WTC11 (cell line): ENCODE measurements around the gene BPTF. TPM values are rescaled to one million over a fixed set of nuclear protein-coding genes. Genes with fewer than 3 reads are reported as not detected.
A peak's percentile ranks its signal among the peaks of the same experiment; 100 is the strongest.

Experiments used
- ATAC-seq: fragments of 200-7000 bp; cut with Tn5 transposase; 2 replicates; pipeline ENCODE4 v1.10.0; 2021; ENCODE audit warnings: mild to moderate bottlenecking, moderate library complexity
- CTCF ChIA-PET: fragments of 300-600 bp; sonication (Branson Sonifier 250); formaldehyde crosslinking; loops from one replicate; lab custom pipeline; 2021; ENCODE audit warnings: antibody characterized with exemption; lab: Charles Lee
- POLR2A ChIA-PET: fragments of 350-600 bp; sonication (Branson Sonifier 250); formaldehyde crosslinking; loops from one replicate; lab custom pipeline; 2021; ENCODE audit warnings: antibody characterized with exemption; lab: Charles Lee
- DNase-seq: peaks from one replicate; pipeline ENCODE4 v3.0.0; 2021; ENCODE audit warnings: low spot score
- H3K27ac Mint-ChIP-seq: 2 replicates; pipeline ENCODE4 v1.8.0; 2021; ENCODE audit warnings: mixed read lengths
- H3K27me3 Mint-ChIP-seq: 2 replicates; pipeline ENCODE4 v1.8.0; 2021; ENCODE audit warnings: low read depth, mild to moderate bottlenecking, moderate library complexity, mixed read lengths
- H3K36me3 Mint-ChIP-seq: 2 replicates; pipeline ENCODE4 v1.8.0; 2021; ENCODE audit warnings: mixed read lengths
- H3K4me1 Mint-ChIP-seq: 2 replicates; pipeline ENCODE4 v1.8.0; 2022; ENCODE audit warnings: mixed read lengths
- H3K4me3 Mint-ChIP-seq: 2 replicates; pipeline ENCODE4 v1.8.0; 2021; ENCODE audit warnings: mild to moderate bottlenecking, moderate library complexity, mixed read lengths
- H3K9me3 Mint-ChIP-seq: 2 replicates; pipeline ENCODE4 v1.8.0; 2021; ENCODE audit warnings: mixed read lengths
- ATF1 ChIP-seq: sonication (generic); formaldehyde crosslinking; IDR thresholded peaks from 2 replicates; pipeline ENCODE4 v1.8.1; 2023; ENCODE audit warnings: mild to moderate bottlenecking, moderate library complexity, missing genetic modification reagents
- ELF4 ChIP-seq: sonication (generic); formaldehyde crosslinking; IDR thresholded peaks from 2 replicates; pipeline ENCODE4 v1.8.1; 2022; ENCODE audit warnings: low read depth, mild to moderate bottlenecking, moderate library complexity, missing genetic modification reagents
- FOXJ3 ChIP-seq: sonication (generic); formaldehyde crosslinking; IDR thresholded peaks from 2 replicates; pipeline ENCODE4 v1.9.0; 2021; ENCODE audit warnings: missing genetic modification reagents, mild to moderate bottlenecking, borderline replicate concordance
- FOXP1 ChIP-seq: sonication (generic); formaldehyde crosslinking; IDR thresholded peaks from 2 replicates; pipeline ENCODE4 v1.8.0; 2022; ENCODE audit warnings: missing genetic modification reagents, mild to moderate bottlenecking, moderate library complexity, borderline replicate concordance
- PRRX2 ChIP-seq: fragments of 250-450 bp; sonication (Bioruptor Pico); IDR thresholded peaks from 2 replicates; pipeline ENCODE4 v1.8.0; 2021; ENCODE audit warnings: mild to moderate bottlenecking
- RELA ChIP-seq: sonication (generic); formaldehyde crosslinking; IDR thresholded peaks from 2 replicates; pipeline ENCODE4 v1.8.1; 2022; ENCODE audit warnings: missing genetic modification reagents, mild to moderate bottlenecking, borderline replicate concordance
- RORB ChIP-seq: fragments of 250-450 bp; sonication (Bioruptor Pico); IDR thresholded peaks from 2 replicates; pipeline ENCODE4 v1.9.0; 2021; ENCODE audit warnings: mild to moderate bottlenecking
- SMAD3 ChIP-seq: sonication (generic); formaldehyde crosslinking; IDR thresholded peaks from 2 replicates; pipeline ENCODE4 v1.8.0; 2022; ENCODE audit warnings: missing genetic modification reagents, mild to moderate bottlenecking, borderline replicate concordance
- SMAD4 ChIP-seq: sonication (generic); formaldehyde crosslinking; IDR thresholded peaks from 2 replicates; pipeline ENCODE4 v1.8.0; 2022; ENCODE audit warnings: mild to moderate bottlenecking, missing genetic modification reagents
- TCF7 ChIP-seq: sonication (generic); formaldehyde crosslinking; IDR thresholded peaks from 2 replicates; pipeline ENCODE4 v1.8.0; 2022; ENCODE audit warnings: mild to moderate bottlenecking, low read depth, missing genetic modification reagents, moderate library complexity
- ZNF121 ChIP-seq: sonication (generic); formaldehyde crosslinking; IDR thresholded peaks from 2 replicates; pipeline ENCODE4 v1.8.0; 2023; ENCODE audit warnings: missing genetic modification reagents
- ZNF138 ChIP-seq: sonication (generic); formaldehyde crosslinking; conservative IDR thresholded peaks from 2 replicates; pipeline ENCODE4 v1.8.1; 2022; ENCODE audit warnings: mild to moderate bottlenecking, moderate library complexity, missing genetic modification reagents
- ZNF263 ChIP-seq: sonication (generic); formaldehyde crosslinking; IDR thresholded peaks from 2 replicates; pipeline ENCODE4 v1.8.1; 2022; ENCODE audit warnings: low read depth, mild to moderate bottlenecking, moderate library complexity, missing genetic modification reagents
- ZNF396 ChIP-seq: fragments of 250-450 bp; sonication (Bioruptor Pico); IDR thresholded peaks from 2 replicates; pipeline ENCODE4 v1.8.0; 2021; ENCODE audit warnings: mild to moderate bottlenecking, moderate library complexity, borderline replicate concordance
- ZNF416 ChIP-seq: fragments of 250-450 bp; sonication (Bioruptor Pico); IDR thresholded peaks from 2 replicates; pipeline ENCODE4 v1.9.0; 2021; ENCODE audit warnings: mild to moderate bottlenecking, inconsistent platforms
- ZNF671 ChIP-seq: fragments of 250-450 bp; sonication (Bioruptor Pico); IDR thresholded peaks from 2 replicates; pipeline ENCODE4 v1.8.0; 2021; ENCODE audit warnings: mild to moderate bottlenecking
- total RNA-seq: library from RNA; stranded (reverse); gene quantifications from 3 replicates; pipeline ENCODE4 v1.2.3, GENCODE V29; 2021
- TF ChIP-seq, protein P1 (sequence below): sonication (generic); formaldehyde crosslinking; IDR thresholded peaks from 2 replicates; pipeline ENCODE4 v1.8.0; 2023; ENCODE audit warnings: missing genetic modification reagents
- TF ChIP-seq, protein P2 (sequence below): sonication (generic); formaldehyde crosslinking; IDR thresholded peaks from 2 replicates; pipeline ENCODE4 v1.8.0; 2022; ENCODE audit warnings: mild to moderate bottlenecking, missing genetic modification reagents
- TF ChIP-seq, protein P3 (sequence below): sonication (generic); formaldehyde crosslinking; conservative IDR thresholded peaks from 2 replicates; pipeline ENCODE4 v1.8.1; 2022; ENCODE audit warnings: mild to moderate bottlenecking, missing genetic modification reagents
- TF ChIP-seq, protein P4 (sequence below): fragments of 200-600 bp; IDR thresholded peaks from 2 replicates; pipeline ENCODE4 v1.8.0; 2022; ENCODE audit warnings: antibody characterized with exemption
- TF ChIP-seq, protein P5 (sequence below): sonication (generic); formaldehyde crosslinking; IDR thresholded peaks from 2 replicates; pipeline ENCODE4 v1.8.0; 2022; ENCODE audit warnings: mild to moderate bottlenecking, missing genetic modification reagents
- TF ChIP-seq, protein P6 (sequence below): sonication (generic); formaldehyde crosslinking; IDR thresholded peaks from 2 replicates; pipeline ENCODE4 v1.8.0; 2022; ENCODE audit warnings: mild to moderate bottlenecking, missing genetic modification reagents
- TF ChIP-seq, protein P7 (sequence below): sonication (generic); formaldehyde crosslinking; IDR thresholded peaks from 2 replicates; pipeline ENCODE4 v1.8.1; 2023; ENCODE audit warnings: mild to moderate bottlenecking, missing genetic modification reagents

The BPTF gene
- total RNA-seq, 1 experiment from 2014 or later = 178 TPM

DNA sequence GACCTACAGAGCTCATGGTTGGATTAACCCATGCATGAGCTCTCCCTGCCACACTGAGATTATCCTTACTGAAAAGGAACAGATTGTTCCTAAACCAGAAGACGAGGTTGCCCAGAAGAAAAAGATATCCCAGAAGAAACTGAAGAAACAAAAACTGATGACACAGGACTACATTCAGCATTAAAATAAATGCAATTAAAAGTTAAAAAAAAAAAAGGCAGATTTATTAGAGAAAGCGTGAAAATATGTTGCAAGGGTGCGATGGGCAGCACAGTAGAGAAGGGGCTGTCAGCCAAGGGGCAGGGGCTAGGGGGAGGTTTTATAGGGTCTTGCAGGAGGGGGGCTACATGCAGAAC, 40.2 kb upstream of the BPTF start:
- H3K4me3 Mint-ChIP-seq = no peak overlapping the region
- POLR2A ChIA-PET = no interaction called here
- no peak for TF ChIP-seq SMAD3 (CRISPR knock-in tag)
- TF ChIP-seq, protein P1, sequence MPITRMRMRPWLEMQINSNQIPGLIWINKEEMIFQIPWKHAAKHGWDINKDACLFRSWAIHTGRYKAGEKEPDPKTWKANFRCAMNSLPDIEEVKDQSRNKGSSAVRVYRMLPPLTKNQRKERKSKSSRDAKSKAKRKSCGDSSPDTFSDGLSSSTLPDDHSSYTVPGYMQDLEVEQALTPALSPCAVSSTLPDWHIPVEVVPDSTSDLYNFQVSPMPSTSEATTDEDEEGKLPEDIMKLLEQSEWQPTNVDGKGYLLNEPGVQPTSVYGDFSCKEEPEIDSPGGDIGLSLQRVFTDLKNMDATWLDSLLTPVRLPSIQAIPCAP (CRISPR knock-in tag) = no peak
- TF ChIP-seq, protein P2, sequence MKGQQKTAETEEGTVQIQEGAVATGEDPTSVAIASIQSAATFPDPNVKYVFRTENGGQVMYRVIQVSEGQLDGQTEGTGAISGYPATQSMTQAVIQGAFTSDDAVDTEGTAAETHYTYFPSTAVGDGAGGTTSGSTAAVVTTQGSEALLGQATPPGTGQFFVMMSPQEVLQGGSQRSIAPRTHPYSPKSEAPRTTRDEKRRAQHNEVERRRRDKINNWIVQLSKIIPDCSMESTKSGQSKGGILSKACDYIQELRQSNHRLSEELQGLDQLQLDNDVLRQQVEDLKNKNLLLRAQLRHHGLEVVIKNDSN = no peak
- TF ChIP-seq, protein P3, sequence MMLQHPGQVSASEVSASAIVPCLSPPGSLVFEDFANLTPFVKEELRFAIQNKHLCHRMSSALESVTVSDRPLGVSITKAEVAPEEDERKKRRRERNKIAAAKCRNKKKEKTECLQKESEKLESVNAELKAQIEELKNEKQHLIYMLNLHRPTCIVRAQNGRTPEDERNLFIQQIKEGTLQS = no peak
- no peak for TF ChIP-seq ATF1 (CRISPR knock-in tag)
- H3K9me3 Mint-ChIP-seq = no peaks in the 10 kb centered on the region
- H3K27ac Mint-ChIP-seq = no peak overlapping the region
- no peaks in the 10 kb centered on the region for H3K27me3 Mint-ChIP-seq
- ATAC-seq = no peak
- CTCF ChIA-PET = no interaction called here
- no peaks in the 10 kb centered on the region for H3K36me3 Mint-ChIP-seq
- H3K4me1 Mint-ChIP-seq = no peaks in the 10 kb centered on the region
- no peak for DNase-seq

DNA sequence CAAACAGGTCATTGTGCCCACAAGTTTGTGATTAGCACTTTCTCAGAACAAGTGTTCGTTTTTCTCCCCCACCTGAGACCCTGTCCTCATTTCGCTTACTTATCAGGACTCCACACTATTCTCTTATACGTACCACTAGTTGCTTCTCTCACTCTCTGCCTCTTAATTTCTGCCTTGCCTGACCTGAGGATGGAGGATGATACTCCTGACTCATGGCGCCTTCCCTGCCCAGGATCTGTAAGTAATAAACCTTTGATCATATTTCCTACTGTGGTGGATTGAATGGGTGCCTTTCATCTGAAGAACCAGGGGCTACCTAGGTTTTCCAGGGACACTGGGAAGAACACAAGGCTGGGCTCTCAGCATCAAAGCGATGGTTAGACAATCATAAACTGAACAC, 39.8 kb upstream of the BPTF start:
- Mint-ChIP-seq H3K9me3 (no peaks in the 10 kb centered on the region), H3K4me3 (no peak overlapping the region), H3K36me3 (no peaks in the 10 kb centered on the region)
- POLR2A ChIA-PET = no interaction called here
- TF ChIP-seq TCF7 (CRISPR knock-in tag) (no peak), ZNF671 (CRISPR knock-in tag) (no peak), ZNF416 (CRISPR knock-in tag) (no peak), SMAD4 (no peak), RORB (no peak), ZNF263 (CRISPR knock-in tag) (no peak), ZNF138 (CRISPR knock-in tag) (no peak), FOXJ3 (no peak), ELF4 (CRISPR knock-in tag) (no peak)
- TF ChIP-seq, protein P4, sequence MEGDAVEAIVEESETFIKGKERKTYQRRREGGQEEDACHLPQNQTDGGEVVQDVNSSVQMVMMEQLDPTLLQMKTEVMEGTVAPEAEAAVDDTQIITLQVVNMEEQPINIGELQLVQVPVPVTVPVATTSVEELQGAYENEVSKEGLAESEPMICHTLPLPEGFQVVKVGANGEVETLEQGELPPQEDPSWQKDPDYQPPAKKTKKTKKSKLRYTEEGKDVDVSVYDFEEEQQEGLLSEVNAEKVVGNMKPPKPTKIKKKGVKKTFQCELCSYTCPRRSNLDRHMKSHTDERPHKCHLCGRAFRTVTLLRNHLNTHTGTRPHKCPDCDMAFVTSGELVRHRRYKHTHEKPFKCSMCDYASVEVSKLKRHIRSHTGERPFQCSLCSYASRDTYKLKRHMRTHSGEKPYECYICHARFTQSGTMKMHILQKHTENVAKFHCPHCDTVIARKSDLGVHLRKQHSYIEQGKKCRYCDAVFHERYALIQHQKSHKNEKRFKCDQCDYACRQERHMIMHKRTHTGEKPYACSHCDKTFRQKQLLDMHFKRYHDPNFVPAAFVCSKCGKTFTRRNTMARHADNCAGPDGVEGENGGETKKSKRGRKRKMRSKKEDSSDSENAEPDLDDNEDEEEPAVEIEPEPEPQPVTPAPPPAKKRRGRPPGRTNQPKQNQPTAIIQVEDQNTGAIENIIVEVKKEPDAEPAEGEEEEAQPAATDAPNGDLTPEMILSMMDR = no peak
- TF ChIP-seq, protein P5, sequence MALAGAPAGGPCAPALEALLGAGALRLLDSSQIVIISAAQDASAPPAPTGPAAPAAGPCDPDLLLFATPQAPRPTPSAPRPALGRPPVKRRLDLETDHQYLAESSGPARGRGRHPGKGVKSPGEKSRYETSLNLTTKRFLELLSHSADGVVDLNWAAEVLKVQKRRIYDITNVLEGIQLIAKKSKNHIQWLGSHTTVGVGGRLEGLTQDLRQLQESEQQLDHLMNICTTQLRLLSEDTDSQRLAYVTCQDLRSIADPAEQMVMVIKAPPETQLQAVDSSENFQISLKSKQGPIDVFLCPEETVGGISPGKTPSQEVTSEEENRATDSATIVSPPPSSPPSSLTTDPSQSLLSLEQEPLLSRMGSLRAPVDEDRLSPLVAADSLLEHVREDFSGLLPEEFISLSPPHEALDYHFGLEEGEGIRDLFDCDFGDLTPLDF (CRISPR knock-in tag) = no peak
- TF ChIP-seq, protein P6, sequence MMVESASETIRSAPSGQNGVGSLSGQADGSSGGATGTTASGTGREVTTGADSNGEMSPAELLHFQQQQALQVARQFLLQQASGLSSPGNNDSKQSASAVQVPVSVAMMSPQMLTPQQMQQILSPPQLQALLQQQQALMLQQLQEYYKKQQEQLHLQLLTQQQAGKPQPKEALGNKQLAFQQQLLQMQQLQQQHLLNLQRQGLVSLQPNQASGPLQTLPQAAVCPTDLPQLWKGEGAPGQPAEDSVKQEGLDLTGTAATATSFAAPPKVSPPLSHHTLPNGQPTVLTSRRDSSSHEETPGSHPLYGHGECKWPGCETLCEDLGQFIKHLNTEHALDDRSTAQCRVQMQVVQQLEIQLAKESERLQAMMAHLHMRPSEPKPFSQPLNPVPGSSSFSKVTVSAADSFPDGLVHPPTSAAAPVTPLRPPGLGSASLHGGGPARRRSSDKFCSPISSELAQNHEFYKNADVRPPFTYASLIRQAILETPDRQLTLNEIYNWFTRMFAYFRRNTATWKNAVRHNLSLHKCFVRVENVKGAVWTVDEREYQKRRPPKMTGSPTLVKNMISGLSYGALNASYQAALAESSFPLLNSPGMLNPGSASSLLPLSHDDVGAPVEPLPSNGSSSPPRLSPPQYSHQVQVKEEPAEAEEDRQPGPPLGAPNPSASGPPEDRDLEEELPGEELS (CRISPR knock-in tag) = no peak
- TF ChIP-seq, all 79 proteins: peak for 0
- Mint-ChIP-seq H3K27ac (no peak overlapping the region), H3K27me3 (no peaks in the 10 kb centered on the region; the same call in 1 of the 2 replicates), H3K4me1 (no peaks in the 10 kb centered on the region)
- ATAC-seq = no peak
- CTCF ChIA-PET = interaction anchor here (1.1 kb wide), 1 partner anchor 15 kb away, joined by 4 read pairs; no protein-coding TSS in a partner anchor
- no peak for DNase-seq

DNA sequence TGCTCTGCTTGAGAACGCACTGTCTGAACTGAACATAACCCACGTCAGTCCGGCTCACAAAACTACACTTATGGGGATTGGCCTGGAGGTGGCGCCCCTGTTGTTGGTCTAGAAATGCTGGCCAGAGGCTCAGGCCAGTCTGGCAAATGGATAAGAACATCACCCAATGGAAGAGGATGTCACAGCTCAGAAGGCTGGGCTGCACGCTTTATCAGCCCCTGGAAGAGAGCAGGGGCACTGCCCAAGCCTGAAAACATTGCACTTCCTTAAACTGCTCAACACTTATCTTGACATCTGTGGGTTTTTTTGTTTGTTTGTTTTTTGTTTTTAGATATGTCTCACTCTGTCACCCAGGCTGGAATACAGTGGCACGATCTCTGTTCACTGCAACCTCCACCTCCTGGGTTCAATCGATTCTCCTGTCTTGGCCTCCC, 24.8 kb upstream of the BPTF start:
- DNase-seq (peak; percentile 79), ATAC-seq (peak; percentile 96)
- no peak overlapping the region for H3K27ac Mint-ChIP-seq
- H3K27me3 Mint-ChIP-seq = no peaks in the 10 kb centered on the region
- H3K36me3 Mint-ChIP-seq = no peaks in the 10 kb centered on the region
- ChIA-PET CTCF (interaction anchor here (0.6 to 2.0 kb wide), 14 partner anchors 10 to 467 kb away, joined by 3 to 25 read pairs (median 4); partner anchors contain the start of gene BPTF), POLR2A (no interaction called here)
- no peak overlapping the region for H3K4me3 Mint-ChIP-seq
- H3K4me1 Mint-ChIP-seq = peaks cover 10% of the 10 kb centered on the region
- no peaks in the 10 kb centered on the region for H3K9me3 Mint-ChIP-seq
- TF ChIP-seq PRRX2 (CRISPR knock-in tag) = no peak
- no peak for TF ChIP-seq RELA
- no peak for TF ChIP-seq ZNF396 (CRISPR knock-in tag)
- TF ChIP-seq, protein P7, sequence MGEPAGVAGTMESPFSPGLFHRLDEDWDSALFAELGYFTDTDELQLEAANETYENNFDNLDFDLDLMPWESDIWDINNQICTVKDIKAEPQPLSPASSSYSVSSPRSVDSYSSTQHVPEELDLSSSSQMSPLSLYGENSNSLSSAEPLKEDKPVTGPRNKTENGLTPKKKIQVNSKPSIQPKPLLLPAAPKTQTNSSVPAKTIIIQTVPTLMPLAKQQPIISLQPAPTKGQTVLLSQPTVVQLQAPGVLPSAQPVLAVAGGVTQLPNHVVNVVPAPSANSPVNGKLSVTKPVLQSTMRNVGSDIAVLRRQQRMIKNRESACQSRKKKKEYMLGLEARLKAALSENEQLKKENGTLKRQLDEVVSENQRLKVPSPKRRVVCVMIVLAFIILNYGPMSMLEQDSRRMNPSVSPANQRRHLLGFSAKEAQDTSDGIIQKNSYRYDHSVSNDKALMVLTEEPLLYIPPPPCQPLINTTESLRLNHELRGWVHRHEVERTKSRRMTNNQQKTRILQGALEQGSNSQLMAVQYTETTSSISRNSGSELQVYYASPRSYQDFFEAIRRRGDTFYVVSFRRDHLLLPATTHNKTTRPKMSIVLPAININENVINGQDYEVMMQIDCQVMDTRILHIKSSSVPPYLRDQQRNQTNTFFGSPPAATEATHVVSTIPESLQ = no peak
- TF ChIP-seq ZNF121 = peak; percentile 74; the same call in 1 of the 2 replicates
- no peak for TF ChIP-seq FOXP1
- TF ChIP-seq, protein P4 = peak; percentile 34; the same call in 1 of the 2 replicates
